ENCODE measurements around the gene ISG20.
A peak's percentile ranks its signal among the peaks of the same experiment; 100 is the strongest.

ISG20 gene

GRCh38 chr15:88638626-88639372 is at the start of gene ISG20:
TSS of gene ISG20 (plus strand) at chr15:88639016. CDS start at chr15:88639367, 351 bp downstream.
- peak; percentile 84 for DNase-seq

- no peak for DNase-seq
Measured at GRCh38 chr15:88590759-88591158, 48.1 kb upstream of the ISG20 start.

GRCh38 chr15:88591384-88591783 is 47.4 kb upstream of the ISG20 start:
- DNase-seq = no peak

GRCh38 chr15:88603885-88604284 is 34.9 kb upstream of the ISG20 start:
- no peak for DNase-seq

- DNase-seq = no peak
Measured at GRCh38 chr15:88604381-88605188, 34.2 kb upstream of the ISG20 start.

- DNase-seq = peak; percentile 81
Measured at GRCh38 chr15:88605189-88606069, 33.4 kb upstream of the ISG20 start.

GRCh38 chr15:88606070-88606794 is 32.6 kb upstream of the ISG20 start:
- no peak for DNase-seq

- DNase-seq = no peak
Measured at GRCh38 chr15:88607951-88608350, 30.9 kb upstream of the ISG20 start.

GRCh38 chr15:88608607-88609181 is 30.1 kb upstream of the ISG20 start:
- no peak for DNase-seq

- no peak for DNase-seq
Measured at GRCh38 chr15:88609344-88610090, 29.3 kb upstream of the ISG20 start.

- DNase-seq = no peak
Measured at GRCh38 chr15:88610701-88611231, 28.1 kb upstream of the ISG20 start.

GRCh38 chr15:88612186-88612796 is 26.5 kb upstream of the ISG20 start:
- DNase-seq = no peak

GRCh38 chr15:88613074-88613944 is 25.5 kb upstream of the ISG20 start:
- no peak for DNase-seq

- no peak for DNase-seq
Measured at GRCh38 chr15:88615303-88616107, 23.3 kb upstream of the ISG20 start.

GRCh38 chr15:88616240-88616639 is 22.6 kb upstream of the ISG20 start:
- DNase-seq = no peak

- DNase-seq = no peak
Measured at GRCh38 chr15:88617031-88617722, 21.6 kb upstream of the ISG20 start.

- DNase-seq = no peak
Measured at GRCh38 chr15:88617790-88618189, 21.0 kb upstream of the ISG20 start.

GRCh38 chr15:88618686-88619085 is 20.1 kb upstream of the ISG20 start:
- DNase-seq = no peak

All from right forelimb (tissue), 1 donor.